Cortex of kidney (tissue), 1 donor: Measurements from ENCODE around the gene AGO4.
"Not testable (repeated sequence)": the region's sequence is repeated elsewhere in the genome, so short reads cannot be mapped to it uniquely, and the experiment has no call there.

Experiments used
- DNase-seq: peaks from one replicate; lab custom pipeline; 2025; lab: John Stamatoyannopoulos, UW

The AGO4 gene

DNA sequence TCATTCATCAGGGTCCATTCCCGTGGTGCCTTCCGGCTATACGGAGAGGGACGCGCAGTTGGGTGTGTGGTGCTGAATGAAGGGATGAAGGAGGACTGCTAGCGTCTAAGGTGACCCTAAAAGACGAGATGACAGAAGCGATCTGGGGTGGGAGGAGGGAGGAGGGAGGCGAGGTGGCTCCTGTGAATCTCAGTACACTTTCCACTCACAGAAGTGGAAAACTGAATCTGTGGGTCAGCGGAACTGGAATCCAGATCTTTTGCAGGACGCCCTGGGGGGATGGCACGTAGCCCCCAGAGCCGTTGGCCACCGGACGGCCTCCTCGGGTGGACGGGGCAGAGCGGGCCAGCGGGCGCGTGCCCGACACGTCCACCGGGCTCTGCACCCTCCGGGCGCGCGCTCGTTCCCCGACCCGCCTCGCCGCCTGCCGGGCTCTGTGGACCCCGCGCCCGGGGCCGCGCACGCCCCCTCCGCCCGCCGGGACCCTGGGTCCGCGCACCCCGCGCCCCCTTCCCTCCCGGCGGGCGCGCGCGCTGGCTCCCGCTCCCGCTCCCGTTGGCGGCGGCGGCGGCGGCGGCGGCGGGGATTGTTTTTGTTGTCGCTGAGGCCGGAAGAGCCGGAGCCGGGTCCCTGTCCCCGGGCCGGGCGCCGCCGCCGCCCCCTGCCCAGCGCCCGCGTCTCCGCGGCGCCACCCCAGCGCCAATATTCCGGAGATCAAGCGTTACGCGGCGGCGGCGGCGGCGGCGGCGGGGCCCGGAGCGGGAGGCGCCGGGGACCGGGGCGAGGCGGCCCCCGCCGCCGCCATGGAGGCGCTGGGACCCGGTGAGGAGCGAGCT, at the start of gene AGO4:
Gene AGO4 (plus strand): TSS at position 403 of the 836 bp plus-strand sequence. CDS start 401 bp downstream, at position 804.
- no peak for DNase-seq

DNA sequence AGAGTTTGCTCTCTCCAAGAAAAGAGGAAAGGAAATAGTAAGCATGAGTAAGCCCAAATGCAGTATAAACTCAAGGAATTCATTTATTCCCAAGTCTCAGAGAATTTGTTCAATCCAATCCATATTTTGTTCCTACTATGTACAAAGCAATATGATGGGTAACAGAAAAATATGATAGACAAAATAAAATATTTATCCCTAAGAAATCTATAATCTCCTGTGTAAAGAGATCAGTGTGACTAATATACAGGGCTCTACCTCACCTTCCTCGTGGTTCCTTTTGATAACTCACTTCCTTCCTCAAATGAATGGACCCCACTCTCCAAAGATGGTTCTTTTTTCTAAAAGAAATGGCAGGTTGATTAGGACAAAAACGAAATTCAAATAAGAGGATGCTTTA, 45.7 kb upstream of the AGO4 start:
- DNase-seq, result no peak

DNA sequence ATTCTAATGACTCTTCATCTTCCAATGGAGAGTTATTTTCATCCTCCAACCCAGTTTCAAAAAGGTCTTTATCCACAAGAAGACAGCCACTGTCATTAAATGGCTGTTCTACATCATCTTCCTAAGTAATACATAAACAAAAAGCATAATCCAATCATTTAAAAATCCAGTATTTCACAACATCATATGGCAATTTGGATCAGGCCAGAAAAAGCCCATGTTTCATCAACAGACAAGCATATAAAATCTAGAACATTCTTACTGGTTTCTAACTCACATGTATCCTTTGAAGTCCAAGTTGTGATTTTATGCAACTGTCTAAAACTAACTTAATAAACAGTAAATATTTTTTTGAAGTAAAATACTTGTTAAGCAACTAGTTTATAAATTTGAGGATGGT, 44.6 kb upstream of the AGO4 start:
- DNase-seq, result no peak

DNA sequence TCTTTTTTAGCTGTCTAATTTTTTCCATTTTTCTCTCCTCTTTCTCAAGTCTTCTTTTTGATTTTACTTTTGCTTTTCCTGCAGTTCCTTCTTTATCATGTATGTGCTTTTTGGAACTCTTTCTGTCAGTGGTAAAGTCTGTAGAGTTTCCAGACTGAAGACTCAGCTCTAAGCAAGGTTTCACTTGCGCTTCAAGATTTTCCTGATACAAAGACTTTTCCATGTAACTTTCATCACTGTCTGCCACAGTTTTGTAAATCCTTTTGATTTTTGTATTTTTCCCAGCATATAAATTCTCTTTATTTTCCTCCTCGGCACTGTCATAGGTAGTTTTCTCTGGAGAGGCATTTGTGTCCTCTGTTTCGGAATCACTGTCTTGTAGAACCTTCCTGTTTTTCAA, 43.5 kb upstream of the AGO4 start:
- DNase-seq, result no peak

DNA sequence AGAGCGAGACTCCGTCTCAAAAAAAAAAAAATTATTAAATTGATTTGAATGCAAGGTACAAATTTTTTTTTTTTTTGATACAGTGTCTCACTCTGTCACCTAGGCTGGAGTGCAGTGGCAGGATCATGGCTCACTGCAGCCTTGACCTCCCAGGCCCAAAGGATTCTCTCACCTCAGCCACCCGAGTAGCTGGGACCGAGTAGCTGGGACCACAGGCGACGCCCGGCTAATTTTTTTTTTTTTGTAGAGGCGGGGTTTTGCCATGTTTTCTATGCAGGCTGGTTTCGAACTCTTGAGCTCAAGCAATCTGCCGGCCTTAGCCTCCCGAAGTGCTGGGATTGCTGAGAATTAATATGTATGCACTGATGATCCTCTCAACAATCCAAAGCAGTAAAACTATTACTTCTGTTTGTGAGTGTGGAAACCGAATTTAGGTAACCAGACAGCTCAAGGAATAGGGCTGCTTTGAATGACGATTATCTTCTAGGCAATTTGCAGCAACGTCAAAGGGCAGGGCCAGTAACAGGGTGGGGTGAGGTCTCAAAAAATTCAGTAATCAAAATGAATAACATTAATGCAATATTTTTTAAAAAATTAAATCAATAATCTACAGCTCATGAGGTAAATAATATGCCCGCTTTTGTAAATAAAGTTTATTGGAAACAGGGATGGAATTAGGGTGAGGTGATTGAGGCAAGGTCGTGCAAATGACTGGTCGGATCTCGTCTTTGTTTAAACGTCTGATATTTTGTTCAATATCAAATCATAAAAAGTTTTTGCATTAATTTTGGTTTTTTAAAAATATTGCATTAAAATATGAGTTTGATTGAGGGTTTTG, 39.2 kb upstream of the AGO4 start:
- DNase-seq, result no peak

DNA sequence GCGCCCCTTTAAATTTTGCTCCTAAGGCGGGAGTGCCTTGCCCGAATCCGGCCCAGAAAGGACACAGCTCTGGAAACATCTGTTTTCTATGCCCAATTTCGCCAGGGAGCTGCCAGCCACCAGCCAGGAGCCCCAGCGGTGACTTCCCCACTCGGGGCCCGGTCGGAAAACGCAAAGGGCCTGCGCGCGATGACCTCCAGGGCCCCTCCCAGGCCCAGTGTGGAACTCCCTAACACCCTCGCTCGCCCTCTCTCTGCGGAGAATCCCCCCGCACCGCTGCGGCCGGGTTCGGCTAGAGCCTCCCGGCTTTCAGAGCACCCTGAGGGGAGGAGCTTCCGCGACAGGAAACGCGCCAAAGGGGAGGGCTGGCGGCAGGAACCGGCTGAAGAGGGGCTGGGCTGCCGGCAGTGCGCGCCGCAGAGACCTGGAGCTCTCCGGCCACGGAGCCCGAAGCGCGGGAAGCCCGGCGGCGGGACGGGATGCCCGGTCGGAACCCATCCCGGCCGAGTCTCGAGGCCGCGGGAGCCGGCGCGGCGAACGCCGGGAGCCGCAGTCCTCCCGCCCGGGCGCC, 38.5 kb upstream of the AGO4 start:
- no peak for DNase-seq

DNA sequence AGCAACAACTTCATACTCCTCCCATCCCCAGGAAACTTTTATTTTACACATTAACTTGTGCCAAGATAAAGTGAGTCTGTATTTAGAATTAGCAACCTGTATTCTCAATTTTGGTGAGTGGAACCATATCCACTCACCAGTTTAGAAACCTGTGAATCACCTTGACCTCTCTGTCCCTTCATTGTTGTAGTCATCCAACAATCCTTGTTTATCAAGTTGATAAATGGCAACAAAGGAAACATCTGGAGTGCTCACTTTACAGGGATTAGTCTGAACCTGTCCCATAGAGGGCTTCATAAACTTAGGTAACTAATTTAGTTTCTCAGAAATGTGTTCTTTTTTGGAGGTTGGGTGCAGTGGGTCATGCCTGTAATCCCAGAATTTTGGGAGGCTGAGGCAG, 34.1 kb upstream of the AGO4 start:
- no peak for DNase-seq

DNA sequence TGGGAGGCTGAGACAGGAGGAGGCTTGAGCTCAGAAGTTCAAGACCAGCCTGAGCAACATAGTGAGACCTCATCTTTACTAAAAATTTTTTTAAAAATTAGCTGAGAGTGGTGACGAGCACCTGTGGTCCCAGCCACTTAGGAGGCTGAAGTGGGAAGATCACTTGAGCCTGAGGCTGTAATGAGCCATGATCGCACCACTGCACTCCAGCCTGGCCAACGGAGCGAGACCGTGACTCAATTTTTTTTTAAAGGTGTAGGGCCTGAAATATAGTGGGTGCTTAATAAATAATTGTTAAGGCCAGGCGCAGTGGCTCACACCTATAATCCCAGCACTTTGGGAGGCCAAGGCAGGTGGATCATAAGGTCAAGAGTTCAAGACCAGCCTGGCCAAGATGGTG, 31.6 kb upstream of the AGO4 start:
- DNase-seq, result not testable (repeated sequence)

DNA sequence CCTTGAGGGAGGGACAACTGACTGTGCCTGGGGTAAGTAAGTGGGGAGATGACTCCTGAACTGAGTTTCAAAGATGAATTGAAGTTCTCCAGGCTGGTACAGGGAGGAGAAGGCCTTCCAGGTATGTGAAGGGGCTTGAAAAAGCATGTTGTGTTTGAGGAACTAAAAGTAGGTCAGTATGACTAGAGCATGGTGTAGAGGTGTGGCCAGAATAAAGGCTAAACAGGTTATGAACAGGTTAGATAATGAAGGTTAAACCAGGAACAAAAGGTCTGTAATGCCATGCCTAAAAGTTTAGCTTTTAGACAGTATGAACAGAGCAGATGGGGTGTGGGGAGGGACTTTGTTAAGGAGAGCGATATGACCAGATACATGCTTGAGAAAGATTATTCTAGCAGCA, 30.7 kb upstream of the AGO4 start:
- DNase-seq, result no peak

DNA sequence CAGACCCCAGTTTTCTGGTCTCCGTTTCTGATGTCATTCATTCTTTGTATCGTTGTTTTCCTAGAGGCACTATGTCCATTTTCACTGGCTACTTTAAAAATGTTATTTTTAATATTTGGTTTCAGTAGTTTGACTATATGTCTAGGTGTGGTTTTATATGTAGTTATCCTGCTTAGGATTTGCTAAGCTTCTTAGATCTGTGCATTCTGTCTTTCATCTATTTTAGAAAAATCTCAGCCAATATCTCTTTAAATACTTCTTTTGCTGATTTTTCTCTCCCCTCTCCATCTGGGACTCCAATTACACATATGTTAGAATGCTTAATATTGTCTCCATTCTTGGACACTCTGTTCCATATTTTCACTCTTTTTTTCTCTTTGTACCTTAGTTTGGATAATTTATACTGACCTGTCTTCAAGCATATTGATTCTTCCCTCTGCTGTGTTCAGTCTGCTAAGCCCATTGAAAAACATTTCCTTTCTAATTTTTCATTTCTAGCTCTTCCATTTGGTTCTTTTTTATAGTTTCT, 24.7 kb upstream of the AGO4 start:
- no peak for DNase-seq

DNA sequence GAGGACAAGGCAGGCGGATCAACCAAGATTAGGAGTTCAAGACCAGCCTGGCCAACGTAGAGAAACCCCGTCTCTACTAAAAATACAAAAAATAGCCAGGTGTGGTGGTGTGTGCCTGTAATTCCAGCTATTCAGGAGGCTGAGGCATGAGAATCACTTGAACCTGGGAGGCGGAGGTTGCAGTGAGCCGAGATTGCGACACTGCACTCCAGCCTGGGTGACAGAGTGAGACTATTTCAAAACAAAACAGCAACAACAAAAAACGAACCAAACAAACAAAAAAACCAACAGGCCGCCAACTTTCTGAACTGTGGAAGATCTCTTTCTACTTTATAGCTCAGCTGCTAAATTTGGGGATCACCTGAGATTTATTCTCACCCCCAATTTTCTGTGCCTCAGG, 23.5 kb upstream of the AGO4 start:
- not testable (repeated sequence) for DNase-seq

DNA sequence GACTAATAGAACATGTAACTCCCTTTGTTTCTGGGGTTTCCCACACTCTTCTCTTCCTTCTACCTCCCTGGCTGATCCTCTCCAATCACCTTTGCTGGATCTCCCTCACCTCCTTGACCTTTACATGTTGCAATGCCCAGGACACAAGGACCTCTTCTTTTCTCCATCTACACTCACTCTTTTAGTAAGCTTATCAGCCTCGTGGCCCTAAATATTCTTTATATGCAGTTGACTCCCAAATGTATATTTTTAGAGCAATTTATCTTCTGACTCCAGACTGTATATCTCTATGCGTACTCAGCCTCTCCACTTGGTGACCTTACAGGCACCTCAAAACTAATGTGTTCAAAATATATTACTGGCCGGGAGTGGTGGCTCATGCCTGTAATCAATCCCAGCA, 19.7 kb upstream of the AGO4 start:
- no peak for DNase-seq

DNA sequence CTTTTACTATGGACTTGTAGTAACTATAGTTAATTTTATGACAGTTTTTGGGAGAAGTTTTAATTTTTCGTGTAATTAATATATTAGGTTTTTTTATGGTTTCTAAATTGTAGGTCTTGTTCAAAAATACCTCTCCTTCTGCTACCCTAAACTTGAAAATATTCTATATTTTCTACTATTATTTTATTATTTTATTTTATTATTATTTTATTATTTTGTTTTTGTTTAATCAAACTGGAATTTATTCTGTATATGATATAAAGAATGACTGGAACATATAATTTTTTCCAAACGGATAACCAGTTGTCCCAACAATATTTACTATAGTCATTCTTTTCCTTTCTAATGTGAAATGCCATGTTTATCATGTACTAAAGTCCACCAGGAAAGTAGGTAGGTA, 17.1 kb upstream of the AGO4 start:
- no peak for DNase-seq

DNA sequence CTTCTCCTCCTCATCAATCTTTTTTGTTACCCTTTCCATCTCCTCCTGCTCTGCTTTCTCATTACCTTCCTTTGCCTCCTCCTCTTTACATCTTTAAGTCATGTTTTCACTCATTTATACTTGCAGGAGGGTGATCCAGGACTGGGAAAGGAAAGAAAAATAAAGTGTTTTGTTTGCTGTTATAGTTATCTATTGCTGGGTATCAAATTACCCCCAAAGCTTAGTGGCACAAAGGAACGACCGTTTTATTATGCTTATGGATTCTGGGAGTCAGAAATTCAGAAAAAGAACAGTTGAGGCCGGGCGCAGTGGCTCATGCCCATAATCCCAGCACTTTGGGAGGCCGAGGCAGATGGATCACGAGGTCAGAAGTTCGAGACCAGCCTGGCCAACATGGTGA, 12.5 kb upstream of the AGO4 start:
- no peak for DNase-seq

DNA sequence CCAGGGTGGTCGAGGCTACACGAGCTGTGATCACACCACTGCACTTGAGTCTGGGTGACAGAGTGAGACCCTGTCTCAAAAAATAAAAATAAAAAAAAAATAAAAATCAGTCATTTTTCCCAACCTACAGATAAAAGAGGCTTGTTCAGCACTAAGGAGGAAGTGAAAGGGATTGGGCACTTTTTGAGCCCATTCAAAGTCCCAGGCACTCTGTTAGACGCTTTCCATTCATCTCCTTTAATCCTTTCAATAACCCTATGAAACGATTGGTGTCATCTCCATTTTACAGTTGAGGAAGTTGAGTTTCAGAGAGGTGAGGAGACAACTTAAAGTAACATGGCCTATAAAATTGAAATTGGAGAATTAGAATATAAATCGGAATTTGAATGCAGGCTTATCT, 10.4 kb upstream of the AGO4 start:
- DNase-seq, result no peak

DNA sequence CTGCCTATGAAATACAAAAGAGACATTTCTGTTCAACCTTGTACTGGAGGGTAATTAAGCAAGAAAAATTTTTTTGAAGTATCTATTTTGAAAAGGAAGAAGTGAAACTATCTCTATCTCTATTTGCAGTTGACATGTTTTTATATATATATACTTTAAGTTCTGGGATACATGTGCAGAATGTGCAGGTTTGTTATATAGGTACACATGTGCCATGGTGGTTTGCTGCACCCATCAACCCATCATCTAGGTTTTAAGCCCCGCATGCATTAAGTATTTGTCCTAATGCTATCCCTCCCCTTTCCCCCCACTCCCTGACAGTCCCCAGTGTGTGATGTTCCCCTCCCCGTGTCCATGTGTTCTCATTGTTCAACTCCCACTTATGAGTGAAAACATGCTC, 9.8 kb upstream of the AGO4 start:
- DNase-seq, result not testable (repeated sequence)

DNA sequence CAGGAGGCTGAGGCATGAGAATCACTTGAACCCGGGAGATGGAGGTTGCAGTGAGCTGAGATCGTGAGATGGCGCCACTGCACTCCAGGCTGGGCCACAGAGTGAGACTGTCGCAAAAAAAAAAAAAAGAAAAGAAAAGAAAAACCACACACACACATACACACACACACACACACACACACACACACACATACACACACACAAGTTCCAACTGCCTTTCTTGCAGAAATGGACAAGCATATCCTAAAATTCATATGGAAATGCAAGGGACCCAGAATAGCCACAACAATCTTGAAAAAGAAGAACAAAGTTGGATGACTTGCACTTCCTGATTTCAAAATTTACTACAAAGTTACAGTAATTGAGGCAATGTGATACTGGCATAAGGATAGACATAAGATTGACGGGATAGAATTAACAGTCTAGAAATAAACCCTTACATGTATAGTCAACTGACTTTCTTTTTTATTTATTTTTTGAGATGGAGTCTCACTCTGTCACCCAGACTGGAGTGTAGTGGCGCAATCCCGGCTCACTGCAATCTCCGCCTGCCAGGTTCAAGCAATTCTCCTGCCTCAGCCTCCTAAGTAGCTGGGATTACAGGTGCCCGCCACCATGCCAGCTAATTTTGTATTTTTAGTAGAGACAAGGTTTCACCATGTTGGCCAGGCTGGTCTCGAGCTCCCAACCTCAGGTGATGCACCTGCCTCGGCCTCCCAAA, 7.5 kb upstream of the AGO4 start:
- DNase-seq, result not testable (repeated sequence)

DNA sequence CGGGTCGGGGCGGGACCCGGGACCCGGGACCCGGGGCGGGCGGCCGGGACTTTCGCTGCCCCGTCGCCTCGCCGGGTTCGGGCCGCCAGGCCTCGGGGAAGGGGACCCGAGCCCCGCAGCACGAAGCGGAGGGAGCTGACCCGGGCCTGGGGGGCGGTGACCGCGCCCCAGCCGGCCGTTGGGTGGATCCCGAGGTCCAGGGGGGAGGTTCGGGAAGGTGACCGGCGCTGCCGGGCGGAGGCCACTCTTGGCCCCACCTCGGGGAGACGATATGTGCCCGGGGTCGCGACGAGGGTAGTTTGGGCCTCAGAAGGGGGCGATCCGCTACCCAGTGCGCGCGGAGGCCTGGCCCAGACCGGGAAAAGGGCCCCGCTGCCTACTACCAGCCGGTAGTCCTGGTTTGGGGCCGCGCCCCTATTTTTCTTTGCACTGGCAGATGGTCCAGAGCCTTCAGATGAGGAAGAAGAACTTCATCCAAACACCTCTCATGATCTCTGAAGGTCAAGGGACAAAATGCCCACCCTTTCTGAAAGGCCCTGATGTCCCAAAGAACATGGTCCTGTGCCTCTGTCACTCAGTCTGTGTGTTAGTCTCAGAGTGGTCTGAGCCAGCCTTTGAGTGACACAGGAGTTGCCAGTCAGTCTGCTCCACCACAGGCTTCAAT, 766 bp downstream of the AGO4 start:
- DNase-seq, result no peak

DNA sequence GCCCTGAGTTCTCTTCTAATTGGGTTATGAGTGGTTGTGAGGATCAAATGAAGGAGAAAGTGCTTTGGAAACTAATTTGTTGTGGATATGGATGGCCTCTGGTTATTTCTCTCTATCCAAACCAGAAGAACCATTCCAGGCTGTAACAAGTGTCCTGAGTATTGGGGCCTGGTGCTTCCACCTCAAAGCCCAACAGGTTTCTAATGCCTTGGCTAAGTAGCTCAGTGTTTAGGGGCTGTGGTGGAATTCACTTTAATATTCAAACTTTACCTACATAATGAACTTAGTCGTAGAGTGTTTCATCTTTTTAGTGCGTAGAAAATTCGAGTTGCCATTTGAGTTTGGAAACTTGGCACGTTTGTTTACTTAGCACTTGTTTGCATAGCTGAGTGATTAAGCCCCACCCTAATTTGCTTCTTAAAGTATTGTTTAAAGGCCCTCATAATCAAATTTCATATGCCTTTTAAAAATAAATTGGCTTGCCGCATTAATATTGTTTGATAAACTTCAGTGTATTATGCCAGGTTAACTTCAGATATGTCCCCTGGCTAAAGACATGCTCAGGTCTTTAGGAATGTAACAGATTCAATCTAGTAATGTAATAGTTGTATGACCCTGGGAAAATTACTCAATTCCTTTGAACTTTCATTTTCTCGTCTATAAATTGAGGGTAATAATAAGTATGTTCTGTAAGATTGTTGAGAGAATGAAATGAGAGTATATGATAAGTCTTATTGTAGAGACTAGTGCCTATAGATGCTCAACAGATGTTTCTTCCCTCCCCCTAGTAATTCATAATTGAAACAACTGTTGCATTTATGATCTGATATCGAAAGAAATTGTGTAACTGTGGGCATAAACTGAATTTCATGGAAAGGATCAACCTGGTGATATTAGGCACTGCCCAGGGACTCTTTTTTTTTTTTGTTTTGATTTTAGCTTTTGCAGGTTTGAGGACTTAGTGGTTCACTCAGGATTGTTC, 1.6 kb downstream of the AGO4 start:
- no peak for DNase-seq
